ENCODE data around the gene GALNT10. TPM values are rescaled to one million over a fixed set of nuclear protein-coding genes. Genes with fewer than 3 reads are reported as not detected.

Gene GALNT10
- total RNA-seq, 4 donors from 2014 or later: 5.6 to 22.9 (median 14.4) TPM

- H3K27ac ChIP-seq: no peak overlapping the region
- DNase-seq: no peak
- no peaks in the 10 kb centered on the region for H3K9me3 ChIP-seq
- intact Hi-C loops (cut with DNase I; ENCODE audit: low total_unique reads): no loop called here
- TF ChIP-seq POLR2A (IDR thresholded peaks at IDR 0.05) (no peak), CTCF (IDR thresholded peaks at IDR 0.05) (no peak)
- H3K4me3 ChIP-seq: no peak overlapping the region
- no peaks in the 10 kb centered on the region for H3K27me3 ChIP-seq
- H3K4me1 ChIP-seq: no peaks in the 10 kb centered on the region
- no peaks in the 10 kb centered on the region for H3K36me3 ChIP-seq
Measured at GRCh38 chr5:154249826-154250225, 59.3 kb downstream of the GALNT10 start.

- TF ChIP-seq CTCF (IDR thresholded peaks at IDR 0.05): no peak
- no peak for TF ChIP-seq POLR2A (IDR thresholded peaks at IDR 0.05)
- intact Hi-C loops (cut with DNase I; ENCODE audit: low total_unique reads): no loop called here
- Histone ChIP-seq H3K36me3 (no peaks in the 10 kb centered on the region), H3K4me1 (no peaks in the 10 kb centered on the region), H3K27me3 (no peaks in the 10 kb centered on the region), H3K27ac (no peak overlapping the region), H3K4me3 (no peak overlapping the region), H3K9me3 (no peaks in the 10 kb centered on the region)
- DNase-seq: no peak
Measured at GRCh38 chr5:154251529-154251928, 61.0 kb downstream of the GALNT10 start.

DNA sequence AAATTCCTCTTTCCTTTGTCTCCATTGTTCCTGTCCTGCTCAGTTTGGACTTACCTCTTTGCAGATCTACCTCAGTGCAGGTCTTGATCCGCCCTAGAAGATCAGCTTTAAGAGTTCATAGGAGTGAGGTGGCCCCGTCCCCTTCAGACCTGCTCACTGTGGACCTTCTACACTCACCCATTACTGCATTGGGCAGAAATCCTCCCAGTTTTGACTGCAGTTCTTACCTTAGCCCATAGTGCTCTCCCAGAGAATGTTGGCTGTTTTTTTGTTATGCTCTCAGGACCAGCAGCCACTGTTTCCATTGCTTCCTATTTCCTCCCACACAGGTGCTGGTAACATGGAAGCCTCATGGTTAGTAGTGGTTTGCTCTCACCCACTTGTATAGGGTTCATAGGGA, 63.3 kb downstream of the GALNT10 start:
- Histone ChIP-seq H3K4me1 (no peaks in the 10 kb centered on the region), H3K27ac (no peak overlapping the region), H3K9me3 (no peaks in the 10 kb centered on the region), H3K27me3 (no peaks in the 10 kb centered on the region), H3K36me3 (no peaks in the 10 kb centered on the region), H3K4me3 (no peak overlapping the region)
- intact Hi-C loops (cut with DNase I; ENCODE audit: low total_unique reads): no loop called here
- DNase-seq: no peak
- no peak for TF ChIP-seq CTCF (IDR thresholded peaks at IDR 0.05)
- TF ChIP-seq POLR2A (IDR thresholded peaks at IDR 0.05): no peak

GRCh38 chr5:154254896-154255295, 64.4 kb downstream of the GALNT10 start:
- no peaks in the 10 kb centered on the region for H3K36me3 ChIP-seq
- no peak overlapping the region for H3K4me3 ChIP-seq
- H3K9me3 ChIP-seq: no peaks in the 10 kb centered on the region
- H3K4me1 ChIP-seq: no peaks in the 10 kb centered on the region
- intact Hi-C loops (cut with DNase I; ENCODE audit: low total_unique reads): no loop called here
- no peaks in the 10 kb centered on the region for H3K27me3 ChIP-seq
- DNase-seq: no peak
- TF ChIP-seq POLR2A (IDR thresholded peaks at IDR 0.05): no peak
- TF ChIP-seq CTCF (IDR thresholded peaks at IDR 0.05): no peak
- H3K27ac ChIP-seq: no peak overlapping the region

DNA sequence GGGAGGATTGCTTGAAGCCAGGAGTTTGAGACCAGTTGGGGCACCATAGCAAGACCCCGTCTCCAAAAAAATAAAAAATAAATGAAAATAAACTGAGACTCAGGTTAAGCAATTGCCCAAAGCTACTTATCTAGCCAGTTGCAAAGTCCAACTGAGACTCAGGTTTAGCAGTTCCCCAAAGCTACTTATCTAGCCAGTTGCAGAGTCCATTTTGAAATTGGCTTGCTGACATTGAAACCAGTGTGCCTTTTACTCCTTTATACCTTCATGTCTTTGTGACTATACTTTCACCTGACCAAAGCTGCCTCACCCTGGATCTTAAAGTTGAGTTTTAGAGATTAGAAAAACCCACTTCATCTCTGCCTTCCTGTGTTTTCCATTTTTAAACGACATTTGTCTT, 66.5 kb downstream of the GALNT10 start:
- Histone ChIP-seq H3K9me3 (no peaks in the 10 kb centered on the region), H3K36me3 (no peaks in the 10 kb centered on the region), H3K4me3 (no peak overlapping the region), H3K27me3 (no peaks in the 10 kb centered on the region), H3K27ac (no peak overlapping the region), H3K4me1 (no peaks in the 10 kb centered on the region)
- no peak for DNase-seq
- TF ChIP-seq CTCF (IDR thresholded peaks at IDR 0.05) (no peak), POLR2A (IDR thresholded peaks at IDR 0.05) (no peak)
- intact Hi-C loops (cut with DNase I; ENCODE audit: low total_unique reads): no loop called here

All from uterus (tissue), 4 donors.